HepG2 (cell line): ENCODE results near the gene DENND5A. TPM values are rescaled to one million over a fixed set of nuclear protein-coding genes. Genes with fewer than 3 reads are reported as not detected.

Source experiments
- ATAC-seq: fragments of 200-7000 bp; cut with Tn5 transposase; 3 replicates; pipeline ENCODE4 v1.9.1; 2020; ENCODE audit warnings: mild to moderate bottlenecking, moderate library complexity
- BruUV-seq: library from RNA; stranded (reverse); fragments of 400-500 nt; replicated peaks from 2 replicates; lab custom pipeline; 2021; lab: Mats Ljungman, UMichigan
- CTCF ChIA-PET: fragments of 300-600 bp; formaldehyde crosslinking; extraction: SDS; loops from one replicate; lab custom pipeline; 2021; ENCODE audit warnings: low total read pairs, inconsistent platforms, low intra/inter-chr PET ratio; lab: Yijun Ruan, JAX
- POLR2A ChIA-PET: fragments of 350-600 bp; sonication (Branson Sonifier 250); formaldehyde crosslinking; loops from one replicate; lab custom pipeline; 2020; ENCODE audit warnings: antibody characterized with exemption, inconsistent platforms; lab: Yijun Ruan, JAX
- DNase-seq: peaks from one replicate; pipeline ENCODE4 v3.0.0-alpha.2; 2015; ENCODE audit warnings: low spot score
- FAIRE-seq: peaks from 3 replicates; lab custom pipeline; 2011; peaks lifted over from hg19 to GRCh38; lab: Jason Lieb, UNC
- H2AFZ ChIP-seq: one replicate; pipeline ENCODE4 v1.6.1; 2011; ENCODE audit warnings: low read length, inconsistent platforms
- H3K27ac ChIP-seq: fragments of 300-600 bp; 3 replicates; pipeline ENCODE4 v1.8.0; 2011; ENCODE audit warnings: mixed run types, mild to moderate bottlenecking, mixed read lengths, low read length, inconsistent platforms; ENCODE audit not compliant: insufficient read depth; ENCODE audit errors: extremely low read length
- H3K27me3 ChIP-seq, 2 experiments: fragments of 200-600 bp in 1 of 2; 2 replicates in 1 of 2; 3 replicates in 1 of 2; pipeline versions ENCODE4 v1.6.0 to v1.8.0; 2011; ENCODE audit warnings: low read length in 2 of 2, mild to moderate bottlenecking in 2 of 2, moderate library complexity in 2 of 2, inconsistent platforms in 1 of 2; ENCODE audit not compliant: insufficient read depth in 2 of 2, control insufficient read depth in 1 of 2
- H3K36me3 ChIP-seq, 2 experiments: fragments of 200-600 bp in 1 of 2; replicated peaks in 1 of 2; 2 replicates in 1 of 2; 3 replicates in 1 of 2; pipeline versions ENCODE4 v1.5.1 to v1.8.0; 2011; ENCODE audit warnings: low read length in 2 of 2, inconsistent platforms in 1 of 2; ENCODE audit not compliant: insufficient read depth in 2 of 2, control insufficient read depth in 1 of 2
- H3K4me1 ChIP-seq: 2 replicates; pipeline ENCODE4 v1.5.1; 2012; ENCODE audit warnings: low read length, inconsistent platforms; ENCODE audit not compliant: insufficient read depth
- H3K4me2 ChIP-seq: 2 replicates; pipeline ENCODE4 v1.6.0; 2011; ENCODE audit warnings: low read depth, low read length, inconsistent platforms
- H3K4me3 ChIP-seq, 3 experiments: fragments of 200-600 bp in 1 of 3; sonication (generic), shearing (Covaris generic) in 1 of 3; replicated peaks in 1 of 3; 2 replicates each; pipeline ENCODE4 v1.5.1; 2011 to 2016; ENCODE audit warnings: low read length in 3 of 3, inconsistent platforms in 2 of 3, low read depth in 2 of 3, mild to moderate bottlenecking in 2 of 3, control low read depth in 1 of 3, mixed read lengths in 1 of 3; ENCODE audit not compliant: insufficient read depth in 1 of 3
- H3K79me2 ChIP-seq: one replicate; pipeline ENCODE4 v1.6.1; 2011; ENCODE audit warnings: low read length, inconsistent platforms; ENCODE audit not compliant: insufficient read depth
- H3K9ac ChIP-seq: 2 replicates; pipeline ENCODE4 v1.6.0; 2011; ENCODE audit warnings: mild to moderate bottlenecking, low read depth, low read length, inconsistent platforms; ENCODE audit not compliant: insufficient read depth
- H3K9me3 ChIP-seq: 2 replicates; pipeline ENCODE4 v1.5.1; 2012; ENCODE audit warnings: mild to moderate bottlenecking, low read length
- H4K20me1 ChIP-seq: 2 replicates; pipeline ENCODE4 v1.6.0; 2011; ENCODE audit warnings: inconsistent platforms, mild to moderate bottlenecking, low read length, moderate library complexity; ENCODE audit not compliant: insufficient read depth
- CTCF ChIP-seq: sonication (generic); formaldehyde crosslinking; IDR thresholded peaks from 2 replicates; pipeline ENCODE4 v1.5.0; 2020; ENCODE audit warnings: mild to moderate bottlenecking, missing genetic modification reagents, moderate library complexity
- HDAC1 ChIP-seq: sonication (generic); formaldehyde crosslinking; IDR thresholded peaks from 2 replicates; pipeline ENCODE4 v1.5.1; 2020; ENCODE audit warnings: mild to moderate bottlenecking, missing genetic modification reagents
- PRDM10 ChIP-seq: sonication (generic); formaldehyde crosslinking; IDR thresholded peaks from 2 replicates; pipeline ENCODE4 v1.4.0; 2020; ENCODE audit warnings: low read depth, missing genetic modification reagents
- TCF7L2 ChIP-seq: IDR thresholded peaks from 2 replicates; pipeline ENCODE4 v1.6.1; 2011; ENCODE audit warnings: mild to moderate bottlenecking, low read depth, low read length, moderate library complexity
- WGBS: methylation state at CpG from one replicate; pipeline ENCODE4 v1.1.6; 2017; ENCODE audit warnings: low lambda C conversion rate; 5-methylcytosine and 5-hydroxymethylcytosine counted together
- in situ Hi-C: cut with HindIII; loops from 2 replicates; pipeline ENCODE4 v1.10.0; 2017; ENCODE audit warnings: low pct_unique_long_range_greater_than_20kb; ENCODE audit not compliant: extremely low pct_ligation_motif_present
- intact Hi-C: fragments of 100-400 bp; cut with micrococcal nuclease; formaldehyde crosslinking; loops from one replicate; pipeline ENCODE4 v1.10.0; 2022; ENCODE audit not compliant: unreplicated experiment
- polyA plus RNA-seq, 8 experiments: library from polyadenylated mRNA; depleted of rRNA in 3 of 8; stranded (reverse) in 7 of 8; unstranded in 1 of 8; fragments of >200 nt; fragmentation: Illumina TruSeq in 4 of 8; extraction: Trizol in 4 of 8; gene quantifications; 2 replicates each; pipeline versions ENCODE4 v1.2.1 to v1.2.3, GENCODE V29; 2011 to 2016; ENCODE audit warnings: low read depth in 4 of 8, missing spikeins in 1 of 8, mixed read lengths in 1 of 8; ENCODE audit not compliant: insufficient read depth in 1 of 8
- total RNA-seq, 5 experiments: library from RNA; depleted of rRNA; stranded (reverse); fragments of >200 nt; fragmentation: Illumina TruSeq; extraction: Trizol; gene quantifications; 2 replicates each; pipeline ENCODE4 v1.2.3, GENCODE V29; 2016; ENCODE audit warnings: low read depth in 1 of 5

DENND5A gene
- total and polyA plus RNA-seq, 2 of the 13 experiments (the other 11 are each of a cell fraction or from before 2014, with no cell fraction given), result 63.3 to 145 TPM

DNA sequence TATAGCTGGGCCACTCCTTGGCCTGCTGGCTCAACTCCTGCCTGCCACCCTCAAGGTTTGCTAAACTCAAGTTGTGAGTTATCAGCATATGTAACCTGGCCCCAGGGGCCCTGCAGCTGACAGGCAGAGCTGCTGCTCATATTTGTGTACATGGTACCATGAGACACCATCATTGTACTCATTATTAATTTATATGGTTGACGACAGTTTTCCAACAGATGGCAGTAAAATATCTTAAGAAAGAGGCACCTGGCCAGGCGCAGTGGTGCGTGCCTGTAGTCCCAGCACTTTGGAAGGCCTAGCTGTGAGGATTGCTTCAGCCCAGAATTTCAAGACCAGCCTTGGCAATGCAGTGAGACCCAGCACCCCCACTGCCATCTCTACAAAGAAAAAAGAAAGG is 11.4 kb upstream of the DENND5A start:
- no peak overlapping the region for H3K27ac ChIP-seq
- 0 out of 5 replicates have a peak, but pooled peaks cover 0 to 2% of the 10 kb centered on the region in 2 experiments for H3K36me3 ChIP-seq
- in situ Hi-C loops, result no loop called here
- FAIRE-seq (no peak), DNase-seq (no peak), ATAC-seq (no peak; the same call in 2 of the 3 replicates)
- intact Hi-C loops, result no loop called here
- H3K9ac ChIP-seq, result no peak overlapping the region
- no peak overlapping the region for H3K4me3 ChIP-seq
- no peaks in the 10 kb centered on the region for H3K9me3 ChIP-seq
- no peaks in the 10 kb centered on the region for H4K20me1 ChIP-seq
- POLR2A ChIA-PET, result no interaction called here
- no peak overlapping the region for H3K4me2 ChIP-seq
- H3K27me3 ChIP-seq, result no peaks in the 10 kb centered on the region
- H3K4me1 ChIP-seq, result no peaks in the 10 kb centered on the region
- no TSS peak for BruUV-seq
- H3K79me2 ChIP-seq, result no peaks in the 10 kb centered on the region
- TF ChIP-seq HDAC1 (CRISPR knock-in tag) (no peak), CTCF (CRISPR knock-in tag) (peak; percentile 30; the same call in 1 of the 2 replicates)
- no peak overlapping the region for H2AFZ ChIP-seq
- 95% methylated on average over 3 of the region's 3 CpGs for WGBS
- CTCF ChIA-PET, result no interaction called here

GRCh38 chr11:9274499-9275258 is 9.5 kb upstream of the DENND5A start:
- CTCF ChIA-PET, result no interaction called here
- no peaks in the 10 kb centered on the region for H3K79me2 ChIP-seq
- 0 out of 2 replicates have a peak, but pooled peaks cover 2% of the 10 kb centered on the region for H3K4me1 ChIP-seq
- POLR2A ChIA-PET, result interaction anchor here (1.1 to 1.2 kb wide), 2 partner anchors 9 to 110 kb away, joined by 3 to 4 read pairs; partner anchors contain the start of genes DENND5A and IPO7
- no peak overlapping the region for H3K27ac ChIP-seq
- ATAC-seq, result peak; percentile 17; the same call in 1 of the 3 replicates
- TF ChIP-seq PRDM10 (CRISPR knock-in tag) (no peak), TCF7L2 (no peak)
- 94% methylated on average over 8 of the region's 8 CpGs for WGBS
- FAIRE-seq, result no peak
- DNase-seq, result no peak
- no peaks in the 10 kb centered on the region for H4K20me1 ChIP-seq
- in situ Hi-C loops, result no loop called here
- intact Hi-C loops, result no loop called here
- no TSS peak for BruUV-seq
- no peaks in the 10 kb centered on the region for H3K36me3 ChIP-seq
- H2AFZ ChIP-seq, result no peak overlapping the region
- no peak overlapping the region for H3K4me2 ChIP-seq
- H3K9ac ChIP-seq, result no peak overlapping the region
- H3K4me3 ChIP-seq, result no peak overlapping the region
- H3K27me3 ChIP-seq, result no peaks in the 10 kb centered on the region
- H3K9me3 ChIP-seq, result no peaks in the 10 kb centered on the region
